Measurements from ENCODE around the gene CNTN6. TPM values are rescaled to one million over a fixed set of nuclear protein-coding genes. Genes with fewer than 3 reads are reported as not detected.

Gene CNTN6
- total and polyA plus RNA-seq, 2 of the 4 experiments (the other 2 are of a cell fraction) = not detected

- ChIA-PET POLR2A (ENCODE audit: unreplicated experiment) (no interaction called here), CTCF (no interaction called here)
- H3K27me3 ChIP-seq (ENCODE audit: control insufficient read depth, insufficient read depth, low read length) = no peaks in the 10 kb centered on the region
- H2AK9ac ChIP-seq (replicated peaks; ENCODE audit: low read depth, low read length, poor library complexity) = no peak overlapping the region
- H3K79me1 ChIP-seq (ENCODE audit: low read depth in 1 of 2, low read length in 2 of 2) = no peaks in the 10 kb centered on the region
- TF ChIP-seq CEBPB (IDR thresholded peaks at IDR 0.05; ENCODE audit: low read depth, low read length) (no peak), MAZ (IDR thresholded peaks at IDR 0.05; ENCODE audit: borderline replicate concordance, low read depth, low read length) (no peak), FOS (IDR thresholded peaks at IDR 0.05; ENCODE audit: low read depth, low read length) (no peak), MXI1 (IDR thresholded peaks at IDR 0.05; ENCODE audit: borderline replicate concordance, low read depth, low read length) (no peak), BHLHE40 (IDR thresholded peaks at IDR 0.05; ENCODE audit: low read depth, low read length) (no peak), ELK1 (IDR thresholded peaks at IDR 0.05; ENCODE audit: borderline replicate concordance, low read depth, low read length) (no peak), POLR2A (IDR thresholded peaks at IDR 0.05; ENCODE audit: low read depth, low read length) (no peak), RAD21 (IDR thresholded peaks at IDR 0.05; ENCODE audit: low read length) (no peak), RFX5 (IDR thresholded peaks at IDR 0.05; ENCODE audit: low read depth, low read length) (no peak), SMC3 (IDR thresholded peaks at IDR 0.05; ENCODE audit: low read depth, low read length) (no peak), RCOR1 (IDR thresholded peaks at IDR 0.05; ENCODE audit: insufficient replicate concordance, low read length) (no peak), USF2 (IDR thresholded peaks at IDR 0.05; ENCODE audit: low read depth, low read length) (no peak), NFE2L2 (IDR thresholded peaks at IDR 0.05; ENCODE audit: low read depth, low read length) (no peak), MAFK (IDR thresholded peaks at IDR 0.05; ENCODE audit: low read depth, low read length) (no peak), CTCF (conservative IDR thresholded peaks at IDR 0.05; ENCODE audit: low read depth, low read length) (no peak), CHD1 (IDR thresholded peaks at IDR 0.05; ENCODE audit: low read depth, low read length) (no peak)
- no peak overlapping the region for H2AFZ ChIP-seq (replicated peaks; ENCODE audit: low read length, poor library complexity)
- H3K18ac ChIP-seq (ENCODE audit: low read depth, low read length) = no peak overlapping the region
- no peak overlapping the region for H4K8ac ChIP-seq (ENCODE audit: low read depth in 2 of 2, low read length in 2 of 2)
- intact Hi-C loops (cut with micrococcal nuclease) (no loop called here), in situ Hi-C loops (cut with MboI; ENCODE audit: low sequenced_read_pairs) (no loop called here), dilution Hi-C loops (cut with HindIII; ENCODE audit: low sequenced_read_pairs, unreplicated experiment) (no loop called here)
- no peak overlapping the region for H3K27ac ChIP-seq (ENCODE audit: insufficient read depth, low read length)
- no peak overlapping the region for H3K14ac ChIP-seq (replicated peaks; ENCODE audit: low read depth, low read length)
- no peak overlapping the region for H2BK20ac ChIP-seq (ENCODE audit: low read depth, low read length)
- ATAC-seq (ENCODE audit: low read depth) (no peak), DNase-seq (no peak)
- H4K5ac ChIP-seq (ENCODE audit: low read depth, low read length) = no peak overlapping the region
- BruUV-seq (replicated peaks) = no TSS peak
- no peak overlapping the region for H4K91ac ChIP-seq (ENCODE audit: insufficient read depth, low read depth, low read length)
- no peak overlapping the region for H3K56ac ChIP-seq (ENCODE audit: extremely low read depth, insufficient read depth, low read length)
- WGBS, 2 experiments (ENCODE audit: extremely low coverage in 2 of 2, insufficient read length in 1 of 2) = 40% methylated on average over 1 of the region's 2 CpGs; no CpG with 5 or more reads in 1 of the 2 experiments
- H2BK120ac ChIP-seq (ENCODE audit: low read depth, low read length) = no peak overlapping the region
- H3K9me1 ChIP-seq (ENCODE audit: insufficient read depth, low read length) = no peaks in the 10 kb centered on the region
- no peak overlapping the region for H3K4ac ChIP-seq (ENCODE audit: low read depth, low read length)
- peaks cover 5% of the 10 kb centered on the region; the same call in 1 of the 2 replicates for H3K9me3 ChIP-seq (ENCODE audit: control insufficient read depth, insufficient read depth, low read length)
- no peaks in the 10 kb centered on the region for H4K20me1 ChIP-seq (ENCODE audit: insufficient read depth, low read length)
- H2BK5ac ChIP-seq (ENCODE audit: low read depth, low read length, poor library complexity, severe bottlenecking) = no peak overlapping the region
- H3K23ac ChIP-seq (ENCODE audit: low read depth, low read length) = no peak overlapping the region
- no peaks in the 10 kb centered on the region for H3K36me3 ChIP-seq (ENCODE audit: control insufficient read depth, insufficient read depth, low read length)
- no peak overlapping the region for H3K4me2 ChIP-seq (ENCODE audit: low read depth, low read length)
- H3K4me3 ChIP-seq (ENCODE audit: insufficient read depth, low read depth, low read length) = no peak overlapping the region
- no peak overlapping the region for H2AK5ac ChIP-seq (ENCODE audit: low read depth, low read length)
- no peaks in the 10 kb centered on the region for H3K4me1 ChIP-seq (ENCODE audit: control insufficient read depth, insufficient read depth, low read length)
- no peak overlapping the region for H2BK15ac ChIP-seq (ENCODE audit: low read depth, low read length)
- H3K9ac ChIP-seq (ENCODE audit: low read depth, low read length) = no peak overlapping the region
These were observed 763 bp upstream of the CNTN6 start for GRCh38 chr3:1092061-1092460.
